22Rv1 (cell line): ENCODE measurements around the gene FOXO3.

ENCODE experiments used
- H3K27ac ChIP-seq: fragments of 450-650 bp; 2 replicates; pipeline ENCODE4 v1.5.1; 2017
- ZFX ChIP-seq: fragments of 450-650 bp; IDR thresholded peaks from 2 replicates; pipeline ENCODE4 v1.6.1; 2017; ENCODE audit warnings: antibody characterized with exemption, borderline replicate concordance
- TF ChIP-seq, protein P1 (sequence below): fragments of 450-650 bp; IDR thresholded peaks from 2 replicates; pipeline ENCODE4 v1.5.1; 2017; ENCODE audit warnings: mild to moderate bottlenecking

Gene FOXO3

DNA sequence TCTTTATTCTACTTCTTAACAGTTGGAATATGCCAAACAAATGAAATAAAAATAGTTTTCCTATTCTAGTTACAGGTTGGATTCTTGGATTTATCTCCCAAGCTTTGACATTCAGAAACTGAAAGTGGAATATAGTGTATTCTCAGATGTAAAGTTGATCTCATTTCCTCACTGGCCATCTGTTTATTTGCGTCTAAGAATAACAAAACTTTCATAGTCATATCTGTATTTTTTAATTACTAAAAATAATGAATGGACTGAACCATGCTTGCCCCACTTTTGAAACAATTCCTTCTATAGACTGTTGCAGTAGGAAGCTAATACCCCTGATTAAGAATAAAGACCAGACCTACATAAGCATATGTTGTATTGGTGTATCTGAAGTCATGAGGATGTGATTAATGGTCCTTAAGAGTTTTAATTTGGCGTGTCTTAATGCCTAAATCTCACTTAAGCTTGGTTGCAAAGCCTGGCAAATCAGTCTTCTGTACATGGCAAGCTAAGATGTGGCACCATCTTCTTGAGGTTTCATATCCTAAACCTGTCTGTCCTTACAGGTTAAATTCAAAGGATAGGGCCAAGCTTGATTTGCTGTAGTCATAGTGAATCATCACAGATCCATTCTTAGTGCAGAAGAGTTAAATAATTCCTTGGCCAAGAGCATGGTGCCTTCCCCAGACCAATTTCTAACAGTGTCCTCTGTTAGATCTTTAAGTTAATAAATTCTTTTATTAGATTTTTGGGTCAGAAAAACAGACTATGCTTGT lies 58.9 kb downstream of the FOXO3 start:
- TF ChIP-seq ZFX, result no peak
- TF ChIP-seq, protein P1, sequence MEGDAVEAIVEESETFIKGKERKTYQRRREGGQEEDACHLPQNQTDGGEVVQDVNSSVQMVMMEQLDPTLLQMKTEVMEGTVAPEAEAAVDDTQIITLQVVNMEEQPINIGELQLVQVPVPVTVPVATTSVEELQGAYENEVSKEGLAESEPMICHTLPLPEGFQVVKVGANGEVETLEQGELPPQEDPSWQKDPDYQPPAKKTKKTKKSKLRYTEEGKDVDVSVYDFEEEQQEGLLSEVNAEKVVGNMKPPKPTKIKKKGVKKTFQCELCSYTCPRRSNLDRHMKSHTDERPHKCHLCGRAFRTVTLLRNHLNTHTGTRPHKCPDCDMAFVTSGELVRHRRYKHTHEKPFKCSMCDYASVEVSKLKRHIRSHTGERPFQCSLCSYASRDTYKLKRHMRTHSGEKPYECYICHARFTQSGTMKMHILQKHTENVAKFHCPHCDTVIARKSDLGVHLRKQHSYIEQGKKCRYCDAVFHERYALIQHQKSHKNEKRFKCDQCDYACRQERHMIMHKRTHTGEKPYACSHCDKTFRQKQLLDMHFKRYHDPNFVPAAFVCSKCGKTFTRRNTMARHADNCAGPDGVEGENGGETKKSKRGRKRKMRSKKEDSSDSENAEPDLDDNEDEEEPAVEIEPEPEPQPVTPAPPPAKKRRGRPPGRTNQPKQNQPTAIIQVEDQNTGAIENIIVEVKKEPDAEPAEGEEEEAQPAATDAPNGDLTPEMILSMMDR, result no peak
- H3K27ac ChIP-seq, result no peak overlapping the region

DNA sequence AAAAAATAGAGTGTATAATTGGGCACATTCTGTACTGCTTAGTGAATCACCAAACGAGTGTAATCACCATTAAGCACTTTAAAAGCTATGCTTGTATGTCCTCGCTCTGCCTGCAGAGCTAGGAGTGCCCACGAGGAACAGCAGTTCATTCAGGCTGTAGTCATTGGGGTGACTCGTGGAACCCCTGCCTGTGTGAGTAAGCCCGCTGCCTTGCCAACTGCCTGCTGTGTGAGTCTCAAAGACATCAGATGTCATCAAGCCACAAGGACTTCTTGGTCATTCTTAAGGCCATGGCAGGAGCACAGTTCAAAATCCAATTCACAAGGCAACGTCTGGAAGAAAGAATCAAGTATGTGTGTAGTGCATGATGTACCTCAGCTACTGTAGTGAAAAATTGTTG lies 60.4 kb downstream of the FOXO3 start:
- no peak overlapping the region for H3K27ac ChIP-seq
- no peak for TF ChIP-seq ZFX
- TF ChIP-seq, protein P1, result no peak

DNA sequence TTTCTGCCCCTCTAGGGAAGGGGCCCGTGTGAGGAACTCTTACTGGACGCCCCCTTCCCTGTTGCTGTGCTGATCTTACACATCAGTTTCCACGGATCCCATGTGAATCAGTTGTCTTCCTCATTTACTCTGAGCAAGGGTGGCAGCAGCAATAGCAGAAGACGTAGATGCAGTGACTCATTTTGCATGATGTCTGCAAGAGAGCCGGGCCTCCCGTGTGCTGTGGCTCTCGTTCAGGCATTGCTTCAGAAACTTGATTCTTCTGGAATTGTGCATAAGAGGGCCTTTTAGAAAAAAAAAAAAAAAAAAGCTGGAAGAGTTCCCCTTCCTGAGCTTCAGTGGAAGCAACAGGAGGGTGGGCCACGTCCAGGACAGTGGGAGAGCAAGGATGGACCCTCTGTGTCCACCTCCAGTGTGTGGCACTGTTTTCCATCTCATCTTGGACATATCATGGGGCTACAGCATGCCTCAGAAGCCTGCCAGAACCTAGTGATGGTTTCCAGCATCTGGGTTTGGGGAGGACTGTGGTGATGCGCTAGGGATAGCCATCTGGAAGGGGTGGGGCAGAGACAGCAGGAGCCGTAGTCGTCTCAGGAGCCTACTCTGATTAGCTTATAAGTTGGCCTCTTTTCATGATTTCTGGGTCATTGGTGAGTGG lies 62.1 kb downstream of the FOXO3 start:
- no peak for TF ChIP-seq ZFX
- TF ChIP-seq, protein P1, result no peak
- no peak overlapping the region for H3K27ac ChIP-seq

DNA sequence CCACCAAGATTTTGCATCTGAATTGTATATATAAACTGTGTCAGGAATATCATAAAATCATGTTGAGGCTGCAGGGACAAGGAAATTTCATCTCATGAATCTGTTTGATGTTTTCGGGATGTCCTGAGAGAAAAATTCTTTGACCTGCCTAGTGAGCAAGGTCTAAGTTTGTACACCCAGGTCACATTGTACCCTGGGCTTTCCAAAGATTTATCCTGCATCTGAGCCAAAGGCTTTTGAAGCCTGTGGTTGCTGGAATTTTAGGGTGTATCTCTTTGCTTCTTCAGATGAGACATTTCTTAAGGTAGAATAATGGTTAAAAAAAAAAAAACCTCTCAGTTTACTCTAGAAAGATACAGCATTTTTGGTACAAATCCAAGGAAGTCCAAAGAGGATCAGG lies 63.3 kb downstream of the FOXO3 start:
- H3K27ac ChIP-seq, result no peak overlapping the region
- no peak for TF ChIP-seq ZFX
- TF ChIP-seq, protein P1, result no peak

DNA sequence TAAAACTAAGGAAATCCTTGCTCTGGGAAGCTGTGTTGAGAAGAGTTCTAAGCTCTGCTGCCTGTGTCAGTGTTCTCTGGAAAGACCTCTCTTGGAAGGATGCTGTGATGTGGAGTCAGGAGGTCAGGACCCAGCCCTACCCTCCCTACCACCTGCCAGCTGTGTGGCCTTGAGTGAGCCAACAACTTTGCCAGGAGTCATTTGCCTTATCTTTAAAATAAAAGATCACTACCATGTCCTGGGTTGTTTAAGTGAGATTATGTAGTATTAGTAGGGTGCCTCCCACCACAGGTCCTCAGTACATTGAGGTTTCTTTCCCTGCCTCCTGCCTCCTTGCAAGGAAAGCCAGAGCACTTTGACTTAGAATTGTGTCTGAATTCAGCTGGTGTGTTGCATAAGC lies 64.9 kb downstream of the FOXO3 start:
- TF ChIP-seq, protein P1, result no peak
- TF ChIP-seq ZFX, result no peak
- no peak overlapping the region for H3K27ac ChIP-seq

DNA sequence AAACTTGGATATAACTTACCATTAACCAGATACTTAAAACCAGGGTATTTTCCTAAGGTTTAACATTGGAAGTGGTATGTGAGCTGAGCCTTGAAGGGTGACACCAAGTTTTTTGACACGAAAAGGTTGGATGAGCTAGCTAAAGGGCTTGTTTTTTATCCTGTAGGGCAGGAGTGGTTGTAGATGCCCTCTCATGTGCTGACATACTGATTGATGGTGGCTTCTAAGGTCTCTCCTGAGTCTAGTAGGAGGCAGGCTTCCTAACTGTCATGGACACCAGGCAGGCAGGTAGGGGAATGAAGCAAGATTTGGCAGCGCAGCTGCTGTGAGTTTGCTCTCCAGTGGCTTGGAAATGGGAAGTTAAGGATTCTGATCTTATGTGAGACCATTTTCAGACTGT lies 66.1 kb downstream of the FOXO3 start:
- H3K27ac ChIP-seq, result no peak overlapping the region
- TF ChIP-seq, protein P1, result no peak
- TF ChIP-seq ZFX, result no peak

DNA sequence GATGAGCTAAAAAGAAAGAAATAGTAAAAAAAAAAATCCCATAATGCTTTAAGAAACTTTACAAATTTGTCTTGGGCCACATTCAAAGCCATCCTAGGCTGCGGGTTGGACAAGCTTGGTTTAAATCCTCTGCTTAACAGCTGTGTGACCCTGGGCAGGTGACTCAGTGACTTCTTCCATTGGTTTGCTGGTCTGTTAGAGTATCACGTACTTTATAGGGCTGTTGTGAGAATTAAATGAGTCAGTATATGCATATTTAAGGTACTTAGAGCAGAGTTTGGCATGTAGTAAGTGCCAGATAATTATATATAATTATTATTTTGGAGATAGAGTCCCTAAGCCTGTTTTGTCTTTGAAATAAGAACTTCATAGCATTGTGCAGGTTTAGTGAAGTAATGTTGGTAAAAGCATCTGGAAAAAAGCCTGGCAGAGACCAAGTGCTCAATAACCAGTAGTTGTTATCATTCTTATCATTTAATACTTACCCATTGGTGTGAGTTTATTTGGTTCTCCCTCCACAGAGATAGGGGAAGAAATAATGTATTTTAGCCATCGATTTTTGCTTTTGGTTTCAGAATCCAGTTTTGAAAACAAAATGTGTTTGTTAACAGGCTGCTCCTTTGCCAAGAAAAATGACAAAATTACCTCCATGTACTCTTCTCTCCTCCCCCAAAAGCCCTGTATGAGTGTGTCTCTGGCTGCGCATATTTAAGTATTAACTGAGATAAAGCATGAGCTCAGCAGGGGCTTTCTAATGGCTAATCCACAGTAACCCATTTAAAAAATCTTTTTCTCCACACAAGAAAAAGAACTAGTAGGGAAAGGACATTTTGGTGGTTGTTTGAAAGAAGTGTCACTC lies 67.2 kb downstream of the FOXO3 start:
- H3K27ac ChIP-seq, result no peak overlapping the region
- TF ChIP-seq, protein P1, result no peak
- TF ChIP-seq ZFX, result no peak
